HepG2 (cell line): ENCODE measurements around the gene HAPLN1. TPM values are rescaled to one million over a fixed set of nuclear protein-coding genes. Genes with fewer than 3 reads are reported as not detected.

Experiments
- ATAC-seq: fragments of 200-7000 bp; cut with Tn5 transposase; 3 replicates; pipeline ENCODE4 v1.9.1; 2020; ENCODE audit warnings: mild to moderate bottlenecking, moderate library complexity
- BruUV-seq: library from RNA; stranded (reverse); fragments of 400-500 nt; replicated peaks from 2 replicates; lab custom pipeline; 2021; lab: Mats Ljungman, UMichigan
- CTCF ChIA-PET: fragments of 300-600 bp; formaldehyde crosslinking; extraction: SDS; loops from one replicate; lab custom pipeline; 2021; ENCODE audit warnings: low total read pairs, inconsistent platforms, low intra/inter-chr PET ratio; lab: Yijun Ruan, JAX
- POLR2A ChIA-PET: fragments of 350-600 bp; sonication (Branson Sonifier 250); formaldehyde crosslinking; loops from one replicate; lab custom pipeline; 2020; ENCODE audit warnings: antibody characterized with exemption, inconsistent platforms; lab: Yijun Ruan, JAX
- DNase-seq: peaks from one replicate; pipeline ENCODE4 v3.0.0-alpha.2; 2015; ENCODE audit warnings: low spot score
- FAIRE-seq: peaks from 3 replicates; lab custom pipeline; 2011; peaks lifted over from hg19 to GRCh38; lab: Jason Lieb, UNC
- H2AFZ ChIP-seq: one replicate; pipeline ENCODE4 v1.6.1; 2011; ENCODE audit warnings: low read length, inconsistent platforms
- H3K27ac ChIP-seq: fragments of 300-600 bp; 3 replicates; pipeline ENCODE4 v1.8.0; 2011; ENCODE audit warnings: mixed run types, mild to moderate bottlenecking, mixed read lengths, low read length, inconsistent platforms; ENCODE audit not compliant: insufficient read depth; ENCODE audit errors: extremely low read length
- H3K27me3 ChIP-seq, 2 experiments: fragments of 200-600 bp in 1 of 2; 2 replicates in 1 of 2; 3 replicates in 1 of 2; pipeline versions ENCODE4 v1.6.0 to v1.8.0; 2011; ENCODE audit warnings: low read length in 2 of 2, mild to moderate bottlenecking in 2 of 2, moderate library complexity in 2 of 2, inconsistent platforms in 1 of 2; ENCODE audit not compliant: insufficient read depth in 2 of 2, control insufficient read depth in 1 of 2
- H3K36me3 ChIP-seq, 2 experiments: fragments of 200-600 bp in 1 of 2; replicated peaks in 1 of 2; 2 replicates in 1 of 2; 3 replicates in 1 of 2; pipeline versions ENCODE4 v1.5.1 to v1.8.0; 2011; ENCODE audit warnings: low read length in 2 of 2, inconsistent platforms in 1 of 2; ENCODE audit not compliant: insufficient read depth in 2 of 2, control insufficient read depth in 1 of 2
- H3K4me1 ChIP-seq: 2 replicates; pipeline ENCODE4 v1.5.1; 2012; ENCODE audit warnings: low read length, inconsistent platforms; ENCODE audit not compliant: insufficient read depth
- H3K4me2 ChIP-seq: 2 replicates; pipeline ENCODE4 v1.6.0; 2011; ENCODE audit warnings: low read depth, low read length, inconsistent platforms
- H3K4me3 ChIP-seq, 3 experiments: fragments of 200-600 bp in 1 of 3; sonication (generic), shearing (Covaris generic) in 1 of 3; replicated peaks in 1 of 3; 2 replicates each; pipeline ENCODE4 v1.5.1; 2011 to 2016; ENCODE audit warnings: low read length in 3 of 3, inconsistent platforms in 2 of 3, low read depth in 2 of 3, mild to moderate bottlenecking in 2 of 3, control low read depth in 1 of 3, mixed read lengths in 1 of 3; ENCODE audit not compliant: insufficient read depth in 1 of 3
- H3K79me2 ChIP-seq: one replicate; pipeline ENCODE4 v1.6.1; 2011; ENCODE audit warnings: low read length, inconsistent platforms; ENCODE audit not compliant: insufficient read depth
- H3K9ac ChIP-seq: 2 replicates; pipeline ENCODE4 v1.6.0; 2011; ENCODE audit warnings: mild to moderate bottlenecking, low read depth, low read length, inconsistent platforms; ENCODE audit not compliant: insufficient read depth
- H3K9me3 ChIP-seq: 2 replicates; pipeline ENCODE4 v1.5.1; 2012; ENCODE audit warnings: mild to moderate bottlenecking, low read length
- H4K20me1 ChIP-seq: 2 replicates; pipeline ENCODE4 v1.6.0; 2011; ENCODE audit warnings: inconsistent platforms, mild to moderate bottlenecking, low read length, moderate library complexity; ENCODE audit not compliant: insufficient read depth
- CSRNP2 ChIP-seq: sonication (generic); formaldehyde crosslinking; conservative IDR thresholded peaks from 2 replicates; pipeline ENCODE4 v1.8.0; 2022; ENCODE audit warnings: low read depth, missing genetic modification reagents
- HMGA1 ChIP-seq: sonication (generic); formaldehyde crosslinking; conservative IDR thresholded peaks from 2 replicates; pipeline ENCODE4 v1.4.0; 2020; ENCODE audit warnings: missing genetic modification reagents
- MXD3 ChIP-seq: IDR thresholded peaks from 2 replicates; pipeline ENCODE4 v1.6.1; 2016; ENCODE audit warnings: mild to moderate bottlenecking, missing biosample characterization, missing genetic modification reagents
- NFYC ChIP-seq: IDR thresholded peaks from 2 replicates; pipeline ENCODE4 v1.6.1; 2016; ENCODE audit warnings: missing genetic modification reagents, missing compliant biosample characterization
- SNRNP70 ChIP-seq: fragments of 200-400 bp; formaldehyde crosslinking; IDR thresholded peaks from 2 replicates; pipeline ENCODE4 v1.6.1; 2017; ENCODE audit warnings: mild to moderate bottlenecking, low read depth, low read length, moderate library complexity
- TEF ChIP-seq: sonication (generic); formaldehyde crosslinking; IDR thresholded peaks from 2 replicates; pipeline ENCODE4 v1.5.0; 2020; ENCODE audit warnings: missing genetic modification reagents
- TSC22D2 ChIP-seq: sonication (generic); formaldehyde crosslinking; IDR thresholded peaks from 2 replicates; pipeline ENCODE4 v1.5.1; 2020; ENCODE audit warnings: missing genetic modification reagents, mild to moderate bottlenecking, borderline replicate concordance
- ZNF121 ChIP-seq: sonication (generic); formaldehyde crosslinking; IDR thresholded peaks from 2 replicates; pipeline ENCODE4 v1.5.0; 2020; ENCODE audit warnings: mild to moderate bottlenecking, missing genetic modification reagents
- ZNF274 ChIP-seq: sonication (generic); formaldehyde crosslinking; IDR thresholded peaks from 2 replicates; pipeline ENCODE4 v1.5.1; 2020; ENCODE audit warnings: mild to moderate bottlenecking, missing genetic modification reagents
- ZNF674 ChIP-seq: sonication (generic); formaldehyde crosslinking; IDR thresholded peaks from 2 replicates; pipeline ENCODE4 v1.5.0; 2020; ENCODE audit warnings: low read depth, mild to moderate bottlenecking, missing genetic modification reagents
- ZNF704 ChIP-seq: sonication (generic); formaldehyde crosslinking; IDR thresholded peaks from 2 replicates; pipeline ENCODE4 v1.8.1; 2023; ENCODE audit warnings: mild to moderate bottlenecking, inconsistent platforms, moderate library complexity, missing genetic modification reagents, borderline replicate concordance
- ZNF720 ChIP-seq: sonication (generic); formaldehyde crosslinking; IDR thresholded peaks from 2 replicates; pipeline ENCODE4 v1.4.0; 2020; ENCODE audit warnings: missing genetic modification reagents
- ZNF747 ChIP-seq: sonication (generic); formaldehyde crosslinking; IDR thresholded peaks from 2 replicates; pipeline ENCODE4 v1.8.1; 2023; ENCODE audit warnings: missing genetic modification reagents, mild to moderate bottlenecking, borderline replicate concordance
- WGBS: methylation state at CpG from one replicate; pipeline ENCODE4 v1.1.6; 2017; ENCODE audit warnings: low lambda C conversion rate; 5-methylcytosine and 5-hydroxymethylcytosine counted together
- in situ Hi-C: cut with HindIII; loops from 2 replicates; pipeline ENCODE4 v1.10.0; 2017; ENCODE audit warnings: low pct_unique_long_range_greater_than_20kb; ENCODE audit not compliant: extremely low pct_ligation_motif_present
- intact Hi-C: fragments of 100-400 bp; cut with micrococcal nuclease; formaldehyde crosslinking; loops from one replicate; pipeline ENCODE4 v1.10.0; 2022; ENCODE audit not compliant: unreplicated experiment
- polyA plus RNA-seq, 8 experiments: library from polyadenylated mRNA; depleted of rRNA in 3 of 8; stranded (reverse) in 7 of 8; unstranded in 1 of 8; fragments of >200 nt; fragmentation: Illumina TruSeq in 4 of 8; extraction: Trizol in 4 of 8; gene quantifications; 2 replicates each; pipeline versions ENCODE4 v1.2.1 to v1.2.3, GENCODE V29; 2011 to 2016; ENCODE audit warnings: low read depth in 4 of 8, missing spikeins in 1 of 8, mixed read lengths in 1 of 8; ENCODE audit not compliant: insufficient read depth in 1 of 8
- total RNA-seq, 5 experiments: library from RNA; depleted of rRNA; stranded (reverse); fragments of >200 nt; fragmentation: Illumina TruSeq; extraction: Trizol; gene quantifications; 2 replicates each; pipeline ENCODE4 v1.2.3, GENCODE V29; 2016; ENCODE audit warnings: low read depth in 1 of 5

Gene HAPLN1
- total and polyA plus RNA-seq, 2 of the 13 experiments (the other 11 are each of a cell fraction or from before 2014, with no cell fraction given), result not detected

- H3K79me2 ChIP-seq, result no peaks in the 10 kb centered on the region
- no peaks in the 10 kb centered on the region for H4K20me1 ChIP-seq
- H3K4me3 ChIP-seq, result no peak overlapping the region
- H3K9ac ChIP-seq, result no peak overlapping the region
- ChIA-PET CTCF (no interaction called here), POLR2A (no interaction called here)
- no peaks in the 10 kb centered on the region for H3K36me3 ChIP-seq
- no TSS peak for BruUV-seq
- no peak overlapping the region for H3K4me2 ChIP-seq
- H3K4me1 ChIP-seq, result no peaks in the 10 kb centered on the region
- H3K27ac ChIP-seq, result no peak overlapping the region
- H3K27me3 ChIP-seq, result no peaks in the 10 kb centered on the region
- no peak for TF ChIP-seq CSRNP2 (CRISPR knock-in tag)
- intact Hi-C loops, result no loop called here
- no peak overlapping the region for H2AFZ ChIP-seq
- DNase-seq (no peak), FAIRE-seq (no peak), ATAC-seq (no peak)
- no peaks in the 10 kb centered on the region for H3K9me3 ChIP-seq
- in situ Hi-C loops, result no loop called here
- WGBS, result 25% methylated on average over 4 of the region's 4 CpGs
Measured at GRCh38 chr5:83688281-83688680, 32.4 kb downstream of the HAPLN1 start.

- Histone ChIP-seq H3K27ac (no peak overlapping the region), H3K4me3 (no peak overlapping the region), H4K20me1 (no peaks in the 10 kb centered on the region), H2AFZ (no peak overlapping the region), H3K4me2 (no peak overlapping the region), H3K79me2 (no peaks in the 10 kb centered on the region), H3K4me1 (no peaks in the 10 kb centered on the region), H3K27me3 (no peaks in the 10 kb centered on the region), H3K36me3 (no peaks in the 10 kb centered on the region), H3K9ac (no peak overlapping the region), H3K9me3 (no peaks in the 10 kb centered on the region)
- no peak for DNase-seq
- in situ Hi-C loops, result no loop called here
- POLR2A ChIA-PET, result no interaction called here
- intact Hi-C loops, result no loop called here
- CTCF ChIA-PET, result no interaction called here
- FAIRE-seq, result no peak
- 6% methylated on average over 2 of the region's 2 CpGs for WGBS
- no TSS peak for BruUV-seq
- no peak for ATAC-seq
- TF ChIP-seq SNRNP70 (no peak), ZNF747 (CRISPR knock-in tag) (no peak), ZNF704 (CRISPR knock-in tag) (no peak), ZNF720 (no peak), ZNF674 (no peak), TEF (CRISPR knock-in tag) (no peak), NFYC (CRISPR knock-in tag) (no peak), MXD3 (CRISPR knock-in tag) (no peak), ZNF274 (no peak), HMGA1 (CRISPR knock-in tag) (no peak), TSC22D2 (no peak), ZNF121 (no peak)
Measured at GRCh38 chr5:83687124-83687619, 33.5 kb downstream of the HAPLN1 start.
